Measurements from ENCODE around the gene TPX2. TPM values are rescaled to one million over a fixed set of nuclear protein-coding genes. Genes with fewer than 3 reads are reported as not detected.
A peak's percentile ranks its signal among the peaks of the same experiment; 100 is the strongest.

Gene TPX2
- total RNA-seq, 1 donor from 2014 or later = 22.6 TPM

GRCh38 chr20:31751126-31751525 is 12.0 kb downstream of the TPX2 start:
- Mint-ChIP-seq H3K27me3 (ENCODE audit: unreplicated experiment) (no peaks in the 10 kb centered on the region), H3K9me3 (ENCODE audit: unreplicated experiment) (no peaks in the 10 kb centered on the region), H3K27ac (ENCODE audit: unreplicated experiment) (peak overlapping the region; percentile 66), H3K4me1 (ENCODE audit: unreplicated experiment) (peaks cover 51% of the 10 kb centered on the region), H3K4me3 (ENCODE audit: unreplicated experiment) (no peak overlapping the region), H3K36me3 (ENCODE audit: unreplicated experiment) (no peaks in the 10 kb centered on the region)
- no peak for DNase-seq (ENCODE audit: extremely low spot score, unreplicated experiment)
- no peak for TF ChIP-seq CTCF (IDR thresholded peaks at IDR 0.05)

- H3K4me3 Mint-ChIP-seq (ENCODE audit: unreplicated experiment) = no peak overlapping the region
- no peak overlapping the region for H3K27ac Mint-ChIP-seq (ENCODE audit: unreplicated experiment)
- H3K27me3 Mint-ChIP-seq (ENCODE audit: unreplicated experiment) = no peaks in the 10 kb centered on the region
- TF ChIP-seq CTCF (IDR thresholded peaks at IDR 0.05) = no peak
- no peaks in the 10 kb centered on the region for H3K36me3 Mint-ChIP-seq (ENCODE audit: unreplicated experiment)
- H3K9me3 Mint-ChIP-seq (ENCODE audit: unreplicated experiment) = no peaks in the 10 kb centered on the region
- DNase-seq (ENCODE audit: extremely low spot score, unreplicated experiment) = no peak
- peaks cover 49% of the 10 kb centered on the region for H3K4me1 Mint-ChIP-seq (ENCODE audit: unreplicated experiment)
Measured at GRCh38 chr20:31757254-31757653, 18.2 kb downstream of the TPX2 start.

DNA sequence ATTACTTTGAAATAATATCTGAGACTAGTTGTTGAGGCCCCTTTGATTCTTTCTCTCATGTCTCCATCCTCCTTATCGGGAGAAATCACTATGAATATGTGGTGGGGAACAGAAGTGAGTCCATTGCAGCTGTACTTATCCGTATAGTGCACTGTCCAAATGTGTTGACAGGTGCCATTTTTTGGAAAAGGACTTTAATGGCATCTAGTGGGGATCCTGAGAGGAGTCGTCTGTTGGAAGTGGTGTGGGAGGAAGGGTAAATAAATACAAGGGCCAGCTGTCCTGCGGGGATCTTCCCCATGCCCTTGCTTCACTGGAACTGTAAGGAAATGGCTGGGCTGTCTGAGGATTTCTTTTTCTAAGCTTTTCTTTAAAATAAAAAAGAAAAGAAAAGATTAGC is 19.4 kb downstream of the TPX2 start:
- DNase-seq (ENCODE audit: extremely low spot score, unreplicated experiment) = no peak
- no peak for TF ChIP-seq CTCF (IDR thresholded peaks at IDR 0.05)
- H3K27ac Mint-ChIP-seq (ENCODE audit: unreplicated experiment) = peak overlapping the region; percentile 96
- H3K9me3 Mint-ChIP-seq (ENCODE audit: unreplicated experiment) = no peaks in the 10 kb centered on the region
- no peak overlapping the region for H3K4me3 Mint-ChIP-seq (ENCODE audit: unreplicated experiment)
- H3K4me1 Mint-ChIP-seq (ENCODE audit: unreplicated experiment) = peaks cover 44% of the 10 kb centered on the region
- H3K27me3 Mint-ChIP-seq (ENCODE audit: unreplicated experiment) = no peaks in the 10 kb centered on the region
- H3K36me3 Mint-ChIP-seq (ENCODE audit: unreplicated experiment) = no peaks in the 10 kb centered on the region

DNA sequence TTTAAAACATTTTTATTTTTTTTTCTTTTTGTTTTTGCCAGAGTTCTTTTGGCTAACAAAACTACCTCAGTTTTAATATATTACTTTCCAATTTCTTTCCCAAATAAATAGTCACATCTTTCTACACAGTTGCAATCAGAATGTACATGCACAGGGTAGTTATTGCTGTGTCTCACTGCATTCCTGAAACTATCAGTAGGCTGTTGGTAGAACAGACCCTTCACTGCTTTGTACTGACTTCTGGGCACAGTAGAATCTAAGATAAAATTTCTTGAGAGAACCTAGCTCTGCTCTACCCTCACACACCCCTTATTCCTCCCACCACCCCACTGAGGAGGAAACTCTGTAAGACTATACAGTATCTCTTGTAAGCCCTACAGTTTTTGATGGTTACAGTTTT is 19.9 kb downstream of the TPX2 start:
- Mint-ChIP-seq H3K4me1 (ENCODE audit: unreplicated experiment) (peaks cover 44% of the 10 kb centered on the region), H3K27ac (ENCODE audit: unreplicated experiment) (peak overlapping the region; percentile 96), H3K27me3 (ENCODE audit: unreplicated experiment) (no peaks in the 10 kb centered on the region), H3K9me3 (ENCODE audit: unreplicated experiment) (no peaks in the 10 kb centered on the region), H3K36me3 (ENCODE audit: unreplicated experiment) (no peaks in the 10 kb centered on the region), H3K4me3 (ENCODE audit: unreplicated experiment) (no peak overlapping the region)
- DNase-seq (ENCODE audit: extremely low spot score, unreplicated experiment) = no peak
- no peak for TF ChIP-seq CTCF (IDR thresholded peaks at IDR 0.05)

- Mint-ChIP-seq H3K27ac (ENCODE audit: unreplicated experiment) (peak overlapping the region; percentile 96), H3K4me1 (ENCODE audit: unreplicated experiment) (peaks cover 46% of the 10 kb centered on the region), H3K9me3 (ENCODE audit: unreplicated experiment) (no peaks in the 10 kb centered on the region), H3K27me3 (ENCODE audit: unreplicated experiment) (no peaks in the 10 kb centered on the region), H3K36me3 (ENCODE audit: unreplicated experiment) (no peaks in the 10 kb centered on the region), H3K4me3 (ENCODE audit: unreplicated experiment) (no peak overlapping the region)
- no peak for TF ChIP-seq CTCF (IDR thresholded peaks at IDR 0.05)
- no peak for DNase-seq (ENCODE audit: extremely low spot score, unreplicated experiment)
Measured at GRCh38 chr20:31759836-31760518, 20.9 kb downstream of the TPX2 start.

All from osteocyte (in vitro differentiated cells).